ENCODE results near the gene MESP1. TPM values are rescaled to one million over a fixed set of nuclear protein-coding genes. Genes with fewer than 3 reads are reported as not detected.
"Not testable (repeated sequence)": the region's sequence is repeated elsewhere in the genome, so short reads cannot be mapped to it uniquely, and the experiment has no call there.

The MESP1 gene
- total RNA-seq, 1 donor from 2014 or later = 5.6 TPM

GRCh38 chr15:89785064-89785773, 34.2 kb upstream of the MESP1 start:
- Mint-ChIP-seq H3K27me3 (peaks cover 6% of the 10 kb centered on the region), H3K9me3 (peaks cover 8% of the 10 kb centered on the region), H3K4me3 (no peak overlapping the region), H3K27ac (no peak overlapping the region), H3K4me1 (peaks cover 13% of the 10 kb centered on the region), H3K36me3 (ENCODE audit: low read depth) (no peaks in the 10 kb centered on the region)
- no peak for DNase-seq
- intact Hi-C loops (cut with micrococcal nuclease) = no loop called here

DNA sequence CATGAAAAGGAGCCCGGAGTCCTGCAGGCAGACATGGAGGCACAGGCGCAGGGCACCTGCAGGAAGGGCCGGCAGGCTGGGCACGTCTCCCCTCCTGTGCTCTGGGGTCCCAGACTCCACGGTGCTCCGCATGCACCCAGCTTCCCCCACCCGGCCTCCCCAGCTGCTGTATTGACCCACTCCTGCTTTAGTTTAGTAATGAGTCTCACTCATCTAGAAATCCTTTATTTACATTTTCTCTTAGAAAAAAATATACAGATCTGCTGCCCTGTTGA, 33.6 kb upstream of the MESP1 start:
- Mint-ChIP-seq H3K27me3 (peaks cover 6% of the 10 kb centered on the region), H3K36me3 (ENCODE audit: low read depth) (no peaks in the 10 kb centered on the region), H3K4me1 (peaks cover 13% of the 10 kb centered on the region), H3K27ac (no peak overlapping the region), H3K9me3 (peaks cover 8% of the 10 kb centered on the region), H3K4me3 (no peak overlapping the region)
- intact Hi-C loops (cut with micrococcal nuclease) = no loop called here
- no peak for DNase-seq

DNA sequence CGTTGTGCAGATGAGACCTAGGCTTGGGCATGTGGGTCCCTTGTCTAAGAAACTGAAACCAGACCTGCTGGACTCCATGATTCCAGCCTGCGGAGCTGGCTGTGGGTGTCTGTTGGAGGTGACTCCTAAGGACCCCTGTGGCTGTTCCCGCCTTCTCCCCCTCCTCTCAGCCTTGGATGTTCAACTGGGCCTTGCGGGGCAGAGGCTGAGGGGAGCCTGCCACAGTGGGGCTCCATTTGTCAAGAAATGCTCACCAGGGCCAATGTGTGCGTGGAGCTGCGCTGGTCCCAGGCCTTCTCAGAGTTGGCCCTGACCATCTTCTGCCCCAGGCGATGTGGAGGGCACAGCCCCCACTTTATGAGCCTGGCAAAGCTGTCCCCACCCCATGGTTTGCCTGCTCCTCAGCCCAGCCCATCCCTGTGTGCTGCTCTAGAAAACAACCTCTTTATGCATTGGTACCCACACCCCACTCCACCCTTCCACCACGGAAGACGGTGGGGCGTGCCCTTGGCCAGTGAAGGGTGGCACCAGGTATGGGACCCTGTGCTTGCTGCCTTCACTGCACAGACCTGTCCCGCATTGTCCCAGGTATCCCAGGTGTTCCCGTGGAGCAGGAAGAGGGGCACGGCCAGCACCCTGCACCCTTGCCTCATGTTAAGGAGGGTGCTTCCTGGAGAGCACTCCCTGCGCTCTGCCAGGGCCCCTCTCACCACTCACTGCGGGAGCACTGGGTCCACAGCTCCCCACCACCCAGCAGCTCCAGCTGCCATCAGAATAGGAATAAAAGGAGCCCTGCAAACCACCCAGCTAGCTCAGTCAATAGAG, 33.0 kb upstream of the MESP1 start:
- Mint-ChIP-seq H3K36me3 (ENCODE audit: low read depth) (no peaks in the 10 kb centered on the region), H3K4me1 (peaks cover 13% of the 10 kb centered on the region), H3K4me3 (no peak overlapping the region), H3K9me3 (peaks cover 8% of the 10 kb centered on the region), H3K27ac (no peak overlapping the region), H3K27me3 (peaks cover 6% of the 10 kb centered on the region)
- DNase-seq = no peak
- intact Hi-C loops (cut with micrococcal nuclease) = no loop called here

- Mint-ChIP-seq H3K4me1 (peaks cover 13% of the 10 kb centered on the region), H3K27ac (peak overlapping the region; percentile 49), H3K4me3 (no peak overlapping the region), H3K27me3 (peaks cover 9% of the 10 kb centered on the region), H3K9me3 (peaks cover 7% of the 10 kb centered on the region), H3K36me3 (ENCODE audit: low read depth) (no peaks in the 10 kb centered on the region)
- intact Hi-C loops (cut with micrococcal nuclease) = no loop called here
- DNase-seq = no peak
These were observed 32.2 kb upstream of the MESP1 start for GRCh38 chr15:89783111-89783860.

DNA sequence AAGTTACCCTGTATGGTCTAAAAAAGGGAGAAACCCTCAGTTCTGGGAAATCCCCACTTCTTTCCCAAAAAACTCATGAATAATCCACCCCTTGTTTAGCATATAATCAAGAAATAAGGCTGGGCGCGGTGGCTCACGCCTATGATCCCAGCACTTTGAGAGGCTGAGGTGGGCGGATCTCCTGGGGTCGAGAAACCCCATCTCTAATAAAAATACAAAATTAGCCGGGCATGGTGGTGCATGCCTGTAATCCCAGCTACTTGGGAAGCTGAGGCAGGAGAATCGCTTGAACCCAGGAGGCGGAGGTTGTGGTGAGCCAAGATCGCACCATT, 31.5 kb upstream of the MESP1 start:
- H3K27ac Mint-ChIP-seq; H3K36me3 Mint-ChIP-seq (ENCODE audit: low read depth); H3K9me3 Mint-ChIP-seq; DNase-seq; intact Hi-C loops (cut with micrococcal nuclease); H3K4me3 Mint-ChIP-seq; H3K27me3 Mint-ChIP-seq: not testable (repeated sequence)
- peaks cover 13% of the 10 kb centered on the region for H3K4me1 Mint-ChIP-seq

- H3K27me3 Mint-ChIP-seq = peaks cover 11% of the 10 kb centered on the region
- H3K27ac Mint-ChIP-seq = no peak overlapping the region
- no peaks in the 10 kb centered on the region for H3K36me3 Mint-ChIP-seq (ENCODE audit: low read depth)
- H3K9me3 Mint-ChIP-seq = no peaks in the 10 kb centered on the region
- intact Hi-C loops (cut with micrococcal nuclease) = no loop called here
- H3K4me3 Mint-ChIP-seq = no peak overlapping the region
- H3K4me1 Mint-ChIP-seq = peaks cover 13% of the 10 kb centered on the region
- no peak for DNase-seq
These were observed 31.0 kb upstream of the MESP1 start for GRCh38 chr15:89781891-89782618.

DNA sequence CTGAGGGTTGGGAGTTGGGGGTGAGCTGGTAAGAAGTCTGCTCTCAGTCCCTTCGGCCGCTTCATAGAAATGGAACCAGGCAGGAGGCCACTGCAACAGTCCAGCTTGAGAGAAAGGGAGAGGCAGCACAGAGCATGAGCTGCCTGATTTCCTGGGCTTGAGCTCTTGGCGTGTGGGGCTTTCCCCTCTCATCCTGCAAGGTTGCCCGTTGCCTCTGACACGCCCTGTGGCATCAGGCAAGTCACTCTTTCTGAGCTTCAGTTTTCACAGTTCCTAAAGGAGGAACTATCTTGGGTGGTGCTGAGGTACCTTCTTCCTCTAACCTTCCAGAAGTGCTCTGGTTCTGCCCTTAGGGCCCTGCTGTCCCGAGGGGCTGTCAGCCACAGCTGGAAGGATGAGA, 30.0 kb upstream of the MESP1 start:
- intact Hi-C loops (cut with micrococcal nuclease) = no loop called here
- Mint-ChIP-seq H3K4me3 (no peak overlapping the region), H3K4me1 (peaks cover 13% of the 10 kb centered on the region), H3K9me3 (no peaks in the 10 kb centered on the region), H3K36me3 (ENCODE audit: low read depth) (no peaks in the 10 kb centered on the region), H3K27ac (no peak overlapping the region), H3K27me3 (peaks cover 12% of the 10 kb centered on the region)
- DNase-seq = peak; percentile 71

DNA sequence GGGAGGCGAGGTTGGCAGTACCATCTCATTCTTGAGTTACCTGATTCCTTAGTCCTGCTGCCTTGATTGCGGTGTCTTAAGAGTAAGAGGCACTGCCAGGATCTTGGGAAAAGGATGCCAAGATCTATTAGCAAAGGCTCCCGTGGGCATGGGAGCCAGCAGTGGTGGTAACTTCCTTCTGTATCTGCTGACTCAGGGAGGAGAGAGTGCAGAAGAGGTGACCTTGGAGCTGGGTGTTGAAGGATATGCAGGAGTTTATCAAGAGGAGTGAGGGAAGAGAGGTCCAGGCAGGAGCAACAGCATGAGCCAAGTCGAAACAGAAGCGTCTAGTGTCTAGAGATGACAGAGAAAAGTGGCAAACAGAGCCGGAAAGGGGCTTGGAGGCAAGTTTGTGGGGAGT, 29.6 kb upstream of the MESP1 start:
- Mint-ChIP-seq H3K27me3 (peaks cover 12% of the 10 kb centered on the region), H3K4me1 (peaks cover 13% of the 10 kb centered on the region), H3K9me3 (no peaks in the 10 kb centered on the region), H3K4me3 (no peak overlapping the region), H3K36me3 (ENCODE audit: low read depth) (no peaks in the 10 kb centered on the region), H3K27ac (no peak overlapping the region)
- intact Hi-C loops (cut with micrococcal nuclease) = no loop called here
- DNase-seq = no peak

DNA sequence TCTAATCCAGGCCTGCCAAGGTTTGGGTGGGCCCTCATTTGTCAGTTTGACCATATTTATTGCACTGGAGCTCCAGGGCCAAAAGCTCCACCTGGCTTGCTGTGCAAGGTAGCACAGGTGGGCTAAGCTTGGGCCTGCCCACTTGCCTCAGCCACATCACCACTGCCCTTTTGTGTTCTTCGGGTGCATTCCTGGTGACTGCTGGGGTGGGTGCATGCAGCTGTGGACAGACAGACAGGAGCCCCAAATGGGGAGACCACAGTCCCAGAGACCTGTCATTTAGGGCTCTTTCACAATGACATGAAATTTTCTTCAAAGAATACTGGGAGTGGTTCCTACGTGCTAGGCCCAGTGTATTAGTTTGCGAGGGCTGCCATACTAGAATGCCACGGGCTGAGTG, 27.8 kb upstream of the MESP1 start:
- Mint-ChIP-seq H3K4me3 (no peak overlapping the region), H3K4me1 (peaks cover 13% of the 10 kb centered on the region), H3K36me3 (ENCODE audit: low read depth) (no peaks in the 10 kb centered on the region), H3K27me3 (peaks cover 20% of the 10 kb centered on the region), H3K27ac (no peak overlapping the region), H3K9me3 (no peaks in the 10 kb centered on the region)
- DNase-seq = no peak
- intact Hi-C loops (cut with micrococcal nuclease) = no loop called here

DNA sequence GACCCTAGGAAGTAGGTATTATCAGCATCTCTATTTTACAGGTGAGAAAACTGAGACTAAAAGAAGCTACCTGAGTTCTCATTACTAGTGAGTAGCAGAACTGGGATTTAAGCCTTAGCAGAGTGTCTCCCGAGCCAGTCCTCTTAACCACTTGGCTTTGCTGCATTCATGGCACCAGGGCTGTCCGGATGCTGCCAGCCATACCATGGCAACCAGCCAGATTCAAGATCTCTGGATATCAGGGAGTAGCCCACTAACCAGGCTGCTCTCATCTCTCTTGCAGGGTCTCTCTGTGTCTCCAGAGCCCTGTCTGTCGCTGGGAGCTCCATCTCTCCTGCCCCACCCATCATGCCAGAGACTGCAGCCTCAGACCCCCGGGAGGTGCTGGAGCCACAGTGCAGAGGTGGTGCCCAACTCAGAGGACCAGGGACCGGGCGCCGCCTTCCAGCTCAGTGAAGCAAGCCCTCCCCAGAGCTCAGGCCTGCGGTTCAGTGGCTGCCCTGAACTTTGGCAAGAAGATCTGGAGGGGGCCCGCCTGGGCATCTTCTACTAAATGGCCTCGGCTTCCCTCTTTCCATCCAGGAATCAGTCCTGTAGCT, 26.8 kb upstream of the MESP1 start:
- intact Hi-C loops (cut with micrococcal nuclease) = no loop called here
- Mint-ChIP-seq H3K9me3 (no peaks in the 10 kb centered on the region), H3K27me3 (peaks cover 20% of the 10 kb centered on the region), H3K36me3 (ENCODE audit: low read depth) (no peaks in the 10 kb centered on the region), H3K4me3 (no peak overlapping the region), H3K4me1 (peaks cover 11% of the 10 kb centered on the region), H3K27ac (no peak overlapping the region)
- no peak for DNase-seq

GRCh38 chr15:89777073-89777751, 26.2 kb upstream of the MESP1 start:
- H3K4me3 Mint-ChIP-seq = peak overlapping the region; percentile 57
- no peak overlapping the region for H3K27ac Mint-ChIP-seq
- DNase-seq = no peak
- H3K27me3 Mint-ChIP-seq = peaks cover 20% of the 10 kb centered on the region
- H3K4me1 Mint-ChIP-seq = peaks cover 11% of the 10 kb centered on the region
- H3K36me3 Mint-ChIP-seq (ENCODE audit: low read depth) = no peaks in the 10 kb centered on the region
- H3K9me3 Mint-ChIP-seq = no peaks in the 10 kb centered on the region
- intact Hi-C loops (cut with micrococcal nuclease) = no loop called here

DNA sequence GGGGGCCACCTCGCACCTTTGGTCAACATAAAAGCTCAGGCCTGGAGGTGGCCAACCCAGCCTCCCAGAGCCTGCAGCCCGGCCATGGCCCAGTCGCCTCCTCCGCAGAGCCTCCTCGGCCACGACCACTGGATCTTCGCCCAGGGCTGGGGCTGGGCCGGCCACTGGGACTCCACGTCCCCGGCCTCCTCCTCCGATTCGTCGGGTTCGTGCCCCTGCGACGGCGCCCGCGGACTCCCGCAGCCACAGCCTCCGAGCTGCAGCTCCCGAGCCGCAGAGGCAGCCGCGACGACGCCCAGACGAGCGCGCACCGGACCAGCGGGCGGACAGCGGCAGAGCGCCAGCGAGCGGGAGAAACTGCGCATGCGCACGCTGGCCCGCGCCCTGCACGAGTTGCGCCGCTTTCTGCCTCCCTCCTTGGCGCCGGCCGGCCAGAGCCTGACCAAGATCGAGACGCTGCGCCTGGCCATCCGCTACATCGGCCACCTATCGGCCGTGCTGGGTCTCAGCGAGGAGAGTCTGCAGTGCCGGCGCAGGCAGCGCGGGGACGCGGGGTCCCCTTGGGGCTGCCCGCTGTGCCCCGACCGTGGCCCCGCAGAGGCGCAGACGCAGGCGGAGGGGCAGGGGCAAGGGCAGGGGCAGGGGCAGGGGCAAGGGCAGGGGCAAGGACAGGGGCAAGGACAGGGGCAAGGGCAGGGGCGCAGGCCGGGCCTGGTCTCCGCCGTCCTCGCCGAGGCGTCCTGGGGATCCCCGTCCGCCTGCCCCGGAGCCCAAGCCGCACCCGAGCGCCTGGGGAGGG, 25.4 kb upstream of the MESP1 start, which contains the start of gene MESP2:
Gene MESP2 (plus strand): TSS at position 59 of the 799 bp plus-strand sequence. CDS start 26 bp downstream, at position 85.
- H3K4me3 Mint-ChIP-seq = peak within 1 kb of the TSS; percentile 76
- peaks cover 22% of the 10 kb centered on the region for H3K27me3 Mint-ChIP-seq
- H3K36me3 Mint-ChIP-seq (ENCODE audit: low read depth) = no peaks in the 10 kb centered on the region
- no peaks in the 10 kb centered on the region for H3K9me3 Mint-ChIP-seq
- H3K4me1 Mint-ChIP-seq = peaks cover 11% of the 10 kb centered on the region
- intact Hi-C loops (cut with micrococcal nuclease) = no loop called here
- H3K27ac Mint-ChIP-seq = no peak within 1 kb of the TSS
- peak; percentile 89 for DNase-seq

Data from activated CD4-positive, alpha-beta T cell treated with anti-CD3 and anti-CD28 coated beads, Interleukin-2, amount 10 ng/mL, durations not matched to agents 24 days and 14 days (primary cell).